NCI-H2227 (cell line): Measurements from ENCODE around the gene GRIK1.
"Not testable (repeated sequence)": the region's sequence is repeated elsewhere in the genome, so short reads cannot be mapped to it uniquely, and the experiment has no call there.

ENCODE experiments used
- DNase-seq: peaks from one replicate; lab custom pipeline; 2025; ENCODE audit not compliant: unreplicated experiment; lab: John Stamatoyannopoulos, UW

The GRIK1 gene

GRCh38 chr21:29621525-29621924, 318.3 kb downstream of the GRIK1 start:
- DNase-seq, result no peak

GRCh38 chr21:29616209-29616751, 323.5 kb downstream of the GRIK1 start:
- no peak for DNase-seq

GRCh38 chr21:29613877-29614276, 325.9 kb downstream of the GRIK1 start:
- DNase-seq, result no peak

GRCh38 chr21:29613021-29613420, 326.8 kb downstream of the GRIK1 start:
- DNase-seq, result no peak

GRCh38 chr21:29610779-29611360, 328.9 kb downstream of the GRIK1 start:
- no peak for DNase-seq

- DNase-seq, result no peak
Observed at GRCh38 chr21:29606613-29607012, 333.2 kb downstream of the GRIK1 start.

- not testable (repeated sequence) for DNase-seq
Observed at GRCh38 chr21:29605219-29605618, 334.6 kb downstream of the GRIK1 start.

GRCh38 chr21:29604076-29604475, 335.7 kb downstream of the GRIK1 start:
- no peak for DNase-seq

- DNase-seq, result no peak
Observed at GRCh38 chr21:29601047-29601446, 338.7 kb downstream of the GRIK1 start.

- DNase-seq, result no peak
Observed at GRCh38 chr21:29586696-29587095, 353.1 kb downstream of the GRIK1 start.

GRCh38 chr21:29585462-29585861, 354.3 kb downstream of the GRIK1 start:
- DNase-seq, result no peak

GRCh38 chr21:29583424-29583924, 356.3 kb downstream of the GRIK1 start:
- DNase-seq, result no peak

- DNase-seq, result no peak
Observed at GRCh38 chr21:29582855-29583254, 356.9 kb downstream of the GRIK1 start.

GRCh38 chr21:29581393-29581792, 358.4 kb downstream of the GRIK1 start:
- no peak for DNase-seq

- DNase-seq, result no peak
Observed at GRCh38 chr21:29580732-29581285, 359.0 kb downstream of the GRIK1 start.

GRCh38 chr21:29578306-29578705, 361.5 kb downstream of the GRIK1 start:
- no peak for DNase-seq

- DNase-seq, result no peak
Observed at GRCh38 chr21:29571949-29572348, 367.8 kb downstream of the GRIK1 start.

- no peak for DNase-seq
Observed at GRCh38 chr21:29568020-29568697, 371.6 kb downstream of the GRIK1 start.

- DNase-seq, result no peak
Observed at GRCh38 chr21:29557931-29558725, 381.7 kb downstream of the GRIK1 start.

- DNase-seq, result no peak
Observed at GRCh38 chr21:29557200-29557599, 382.6 kb downstream of the GRIK1 start.

GRCh38 chr21:29555601-29556000, 384.2 kb downstream of the GRIK1 start:
- no peak for DNase-seq
